ENCODE data around the gene SMG5.
"Not testable (repeated sequence)": the region's sequence is repeated elsewhere in the genome, so short reads cannot be mapped to it uniquely, and the experiment has no call there.

Gene SMG5

GRCh38 chr1:156241311-156241811 is 41.3 kb downstream of the SMG5 start:
- no peak for DNase-seq

DNA sequence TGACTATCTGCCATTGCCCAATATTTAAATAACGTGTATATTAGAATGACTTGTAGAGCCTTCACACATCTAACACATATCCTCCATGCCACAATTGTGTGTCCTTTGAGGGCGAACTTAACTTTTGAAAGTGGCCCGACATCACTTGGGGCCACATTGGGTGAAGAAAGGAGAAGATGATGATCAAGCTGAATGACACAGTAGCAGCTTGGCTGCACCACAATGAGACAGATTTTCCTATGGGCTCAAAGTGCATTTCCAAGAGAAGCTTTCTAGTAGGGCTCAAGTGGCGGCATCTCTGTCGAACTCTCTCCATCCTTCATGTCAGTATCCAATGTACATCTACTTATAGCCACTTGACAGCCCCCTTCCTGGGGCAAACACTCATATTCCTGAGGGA is 44.4 kb downstream of the SMG5 start:
- no peak for DNase-seq

GRCh38 chr1:156236164-156236563 is 46.5 kb downstream of the SMG5 start:
- DNase-seq: no peak

DNA sequence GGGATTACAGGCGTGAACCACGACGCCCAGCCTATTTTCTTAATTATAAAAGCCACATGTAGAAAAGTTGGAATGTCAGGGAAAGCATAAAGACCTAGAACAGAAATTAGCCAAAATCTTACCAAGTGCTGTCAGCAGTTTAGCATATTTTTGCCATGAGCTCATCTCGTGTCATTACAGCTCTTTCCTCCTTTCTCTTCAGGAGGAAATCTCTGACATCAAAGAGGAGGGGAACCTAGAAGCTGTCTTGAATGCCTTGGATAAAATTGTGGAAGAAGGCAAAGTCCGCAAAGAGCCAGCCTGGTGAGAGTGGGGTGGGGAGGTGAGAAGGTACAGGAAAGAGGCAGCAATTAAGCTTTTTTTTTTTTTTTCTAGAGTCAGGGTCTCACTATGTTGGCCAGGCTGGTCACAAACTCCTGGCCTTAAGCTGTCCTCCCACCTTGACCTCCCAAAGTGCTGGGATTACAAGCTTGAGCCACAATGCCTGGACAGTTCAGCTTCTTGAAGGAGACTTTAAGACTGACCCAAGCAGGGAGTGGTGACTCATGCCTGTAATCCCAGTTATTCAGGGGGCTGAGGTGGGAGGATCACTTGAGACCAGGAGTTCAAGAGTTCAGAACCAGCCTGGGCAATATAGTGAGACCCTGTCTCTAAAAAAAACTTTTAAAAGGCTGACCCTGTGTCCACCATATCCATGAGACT is 49.0 kb downstream of the SMG5 start:
- DNase-seq: no peak

DNA sequence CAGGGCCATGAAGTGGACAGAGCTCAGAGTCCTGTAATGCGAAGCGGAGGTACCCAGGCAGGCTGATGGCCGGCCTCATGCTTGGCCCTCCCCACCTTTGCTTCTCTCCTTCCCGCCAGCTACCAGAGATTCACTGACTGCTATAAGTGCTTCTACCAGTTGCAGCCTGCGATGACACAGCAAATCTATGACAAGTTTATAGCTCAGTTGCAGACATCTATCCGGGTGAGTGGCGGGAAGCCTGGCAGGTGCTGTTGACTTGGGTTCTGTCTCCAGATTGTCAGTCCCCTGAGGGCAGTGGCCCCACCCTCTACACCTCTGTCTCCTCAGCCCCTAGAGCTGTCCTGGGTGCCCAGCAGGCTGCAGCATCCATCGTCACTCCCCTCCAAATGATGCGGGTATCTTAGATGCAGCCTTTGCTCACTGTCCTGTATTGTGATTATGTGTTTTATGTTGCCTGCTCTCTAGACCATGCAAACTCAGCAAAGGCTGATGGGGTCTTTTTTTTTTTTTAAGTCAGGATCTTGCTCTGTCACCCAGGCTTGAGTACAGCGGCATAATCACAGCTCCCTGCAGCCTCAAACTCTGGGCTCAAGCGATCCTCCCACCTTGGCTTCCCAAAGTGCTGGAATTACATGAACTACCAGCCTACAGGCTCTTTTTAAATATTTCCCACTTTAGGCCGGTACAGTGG is 50.3 kb downstream of the SMG5 start:
- no peak for DNase-seq

DNA sequence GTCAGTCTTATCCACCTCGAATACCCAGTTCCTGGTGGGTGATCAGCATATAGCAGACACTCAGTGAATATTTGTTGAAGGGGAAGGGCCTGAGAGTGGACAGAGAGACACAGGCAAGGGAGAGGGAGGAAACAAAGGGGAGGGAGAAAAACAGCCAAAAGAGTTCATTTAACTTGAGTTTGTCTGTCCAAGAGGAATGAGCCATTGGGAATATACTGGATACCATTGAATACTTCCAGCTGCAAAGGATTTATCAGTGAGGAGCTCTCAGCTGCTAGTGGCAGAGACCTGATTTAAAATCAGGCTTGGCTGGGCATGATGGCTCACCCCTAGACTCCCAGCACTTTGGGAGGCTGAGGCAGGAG is 52.2 kb downstream of the SMG5 start:
- DNase-seq: no peak

GRCh38 chr1:156229809-156230472 is 52.7 kb downstream of the SMG5 start:
- DNase-seq: no peak

DNA sequence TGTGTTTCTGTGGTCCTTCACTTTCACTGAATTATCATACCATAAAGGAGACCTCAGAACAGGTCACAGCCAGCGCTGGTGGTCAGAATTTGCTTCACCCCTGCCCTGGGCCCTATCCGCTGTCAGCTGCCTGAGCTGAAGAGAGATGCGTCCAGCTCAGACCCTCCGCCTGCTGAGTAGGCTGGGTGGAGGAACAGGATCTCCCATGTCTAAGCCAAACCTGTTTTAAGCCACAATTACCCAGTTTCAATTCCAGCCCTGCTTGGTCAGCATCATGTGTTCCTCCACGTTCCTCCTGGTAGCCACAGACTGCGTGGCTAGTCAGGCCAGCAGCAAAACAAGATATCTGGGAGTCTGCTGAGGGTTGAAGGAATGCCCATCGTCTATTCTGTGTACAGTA is 54.1 kb downstream of the SMG5 start:
- no peak for DNase-seq

DNA sequence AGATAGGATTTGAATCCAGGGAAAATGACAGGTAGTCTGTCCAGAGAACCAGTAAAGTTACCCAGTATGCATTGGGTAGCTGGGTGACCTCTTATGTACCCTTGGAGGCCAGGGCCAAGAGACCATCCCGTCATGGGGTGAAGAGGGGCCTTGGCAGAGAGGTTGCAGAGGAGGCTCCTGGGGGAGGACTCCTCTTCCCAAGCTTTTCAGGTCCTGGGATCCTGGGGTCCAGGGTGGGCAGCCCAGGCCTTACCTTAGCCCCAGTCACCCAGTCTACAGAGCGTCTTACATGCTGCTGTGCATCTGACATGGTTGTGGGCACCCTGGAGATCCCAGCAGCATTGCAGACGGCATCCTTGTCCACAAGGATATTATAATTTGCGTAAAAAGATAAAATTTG is 55.8 kb downstream of the SMG5 start:
- no peak for DNase-seq

GRCh38 chr1:156226116-156226538 is 56.5 kb downstream of the SMG5 start:
- DNase-seq: no peak

GRCh38 chr1:156225677-156226014 is 57.0 kb downstream of the SMG5 start:
- no peak for DNase-seq

GRCh38 chr1:156221986-156222692 is 60.5 kb downstream of the SMG5 start:
- no peak for DNase-seq

DNA sequence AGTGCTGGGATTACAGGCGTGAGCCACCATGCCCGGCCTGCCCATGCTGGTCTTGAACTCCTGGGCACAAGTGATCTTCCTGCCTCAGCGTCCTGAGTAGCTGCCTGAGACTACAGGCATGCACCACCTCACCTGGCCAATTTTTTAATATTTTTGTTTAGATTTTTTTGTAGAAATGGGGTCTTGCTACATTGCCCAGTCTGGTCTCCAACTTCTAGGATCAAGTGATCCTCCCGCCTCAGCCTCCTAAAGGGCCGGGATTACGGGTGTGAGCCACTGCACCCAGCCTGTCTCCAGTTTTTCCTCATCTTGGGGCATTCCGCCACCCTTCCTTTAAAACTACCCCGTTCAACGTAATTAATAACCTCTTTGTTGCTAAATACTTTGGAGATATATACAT is 62.4 kb downstream of the SMG5 start:
- no peak for DNase-seq

DNA sequence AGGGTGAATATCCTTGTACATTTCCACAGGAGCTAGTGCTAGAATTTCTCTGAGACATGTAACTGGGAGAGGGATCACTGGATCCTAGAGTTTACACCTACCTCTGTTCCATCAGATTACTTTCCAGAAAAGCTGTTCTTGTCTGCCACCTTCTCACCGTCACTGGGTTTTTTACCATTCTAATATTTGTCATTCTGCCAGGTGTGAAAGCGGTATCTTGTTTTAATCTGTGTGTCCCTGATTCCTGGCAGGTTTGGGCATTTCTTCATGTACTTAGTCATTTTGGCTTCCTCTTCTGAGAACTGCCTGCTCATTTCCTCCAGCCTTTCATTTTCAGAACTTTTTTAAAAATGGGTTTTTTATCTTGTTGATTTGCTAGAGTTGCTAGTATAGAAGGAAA is 64.8 kb downstream of the SMG5 start:
- peak in 1 of 2 experiments; percentile 11 for DNase-seq

GRCh38 chr1:156216361-156217086 is 66.1 kb downstream of the SMG5 start:
- DNase-seq: not testable (repeated sequence)

GRCh38 chr1:156214024-156214748 is 68.4 kb downstream of the SMG5 start:
- no peak for DNase-seq

- no peak for DNase-seq
These were observed 69.0 kb downstream of the SMG5 start for GRCh38 chr1:156213644-156213966.

DNA sequence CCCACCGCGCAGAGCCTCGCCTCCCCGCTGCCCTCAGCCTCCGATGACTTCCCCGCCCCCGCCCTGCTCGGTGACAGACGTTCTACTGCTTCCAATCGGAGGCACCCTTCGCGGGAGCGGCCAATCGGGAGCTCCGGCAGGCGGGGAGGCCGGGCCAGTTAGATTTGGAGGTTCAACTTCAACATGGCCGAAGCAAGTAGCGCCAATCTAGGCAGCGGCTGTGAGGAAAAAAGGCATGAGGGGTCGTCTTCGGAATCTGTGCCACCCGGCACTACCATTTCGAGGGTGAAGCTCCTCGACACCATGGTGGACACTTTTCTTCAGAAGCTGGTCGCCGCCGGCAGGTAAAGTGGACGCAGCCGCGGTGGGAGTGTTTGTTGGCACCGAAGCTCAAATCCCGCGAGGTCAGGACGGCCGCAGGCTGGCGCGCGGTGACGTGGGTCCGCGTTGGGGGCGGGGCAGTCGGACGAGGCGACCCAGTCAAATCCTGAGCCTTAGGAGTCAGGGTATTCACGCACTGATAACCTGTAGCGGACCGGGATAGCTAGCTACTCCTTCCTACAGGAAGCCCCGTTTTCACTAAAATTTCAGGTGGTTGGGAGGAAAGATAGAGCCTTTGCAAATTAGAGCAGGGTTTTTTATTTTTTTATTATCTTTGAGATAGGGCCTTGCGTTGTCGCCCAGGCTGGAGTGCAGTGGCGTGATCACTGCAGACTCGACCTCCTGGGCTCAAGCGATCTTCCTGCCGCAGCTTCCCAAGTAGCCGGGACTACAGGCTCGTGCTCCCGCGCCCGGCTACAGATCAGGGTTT is 69.6 kb downstream of the SMG5 start, which contains the start of gene PMF1:
Gene PMF1, plus strand, starts transcription at position 175 of the 811 bp plus-strand sequence. Its CDS starts 9 bp downstream, at position 184.
- DNase-seq: peak; percentile 99

DNA sequence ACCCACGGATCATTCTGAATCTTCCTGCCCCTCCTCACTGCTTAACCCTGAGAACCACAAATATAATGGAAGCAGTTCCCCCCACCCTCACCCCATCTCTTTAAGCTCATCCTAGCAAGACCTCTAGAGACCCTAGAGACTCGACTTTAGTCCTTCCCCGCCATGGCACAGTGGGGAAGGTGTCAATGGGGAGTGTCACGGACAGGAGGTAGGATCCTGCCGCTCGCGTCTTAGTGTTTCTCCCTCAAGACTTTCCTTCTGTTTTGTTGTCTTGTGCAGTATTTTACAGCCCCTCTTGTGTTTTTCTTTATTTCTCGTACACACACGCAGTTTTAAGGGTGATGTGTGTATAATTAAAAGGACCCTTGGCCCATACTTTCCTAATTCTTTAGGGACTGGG is 70.5 kb downstream of the SMG5 start:
- no peak for DNase-seq

DNA sequence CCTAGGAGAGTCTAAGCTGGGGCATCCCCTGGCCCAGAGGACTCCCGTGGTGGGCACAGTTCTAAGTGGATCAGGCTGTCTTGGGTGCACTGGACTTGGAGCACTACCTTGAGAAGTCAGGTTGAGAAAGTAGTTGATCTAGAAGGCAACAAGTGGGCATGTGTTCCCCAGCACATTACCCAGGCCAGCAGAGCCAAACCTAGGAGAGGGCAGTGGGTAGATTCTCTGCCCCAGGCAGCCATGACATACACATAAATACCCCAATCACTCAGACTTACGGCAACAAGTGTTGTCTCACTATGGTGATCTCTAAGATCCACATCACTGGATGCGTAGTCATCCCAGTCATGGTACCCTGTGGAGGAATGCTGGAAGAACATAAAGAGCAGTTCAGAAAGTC is 71.4 kb downstream of the SMG5 start:
- no peak for DNase-seq

GRCh38 chr1:156204686-156205085 is 77.9 kb downstream of the SMG5 start:
- no peak for DNase-seq
